ENCODE data around the gene HCAR2.

Gene HCAR2

DNA sequence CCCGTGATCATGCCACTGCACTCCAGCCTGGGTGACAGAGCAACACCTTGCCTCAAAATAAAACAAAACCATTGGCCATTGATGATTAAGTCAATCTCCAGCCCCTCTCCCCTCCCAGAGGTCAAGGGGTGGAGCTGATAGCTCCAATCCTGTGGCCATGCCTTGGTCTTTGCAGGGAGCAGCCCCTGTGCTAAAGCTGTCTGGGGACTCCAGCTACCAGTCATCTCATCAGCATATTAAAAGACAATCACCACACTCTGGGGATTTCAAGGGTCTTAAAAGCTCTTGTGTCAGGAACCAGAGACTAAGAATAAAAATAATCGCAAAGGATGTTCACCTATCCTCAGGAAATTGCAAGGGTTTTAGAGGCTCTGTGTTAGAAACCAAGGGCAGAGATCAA lies 30.6 kb downstream of the HCAR2 start:
- TF ChIP-seq CTCF (conservative IDR thresholded peaks at IDR 0.05; ENCODE audit: low read depth, low read length), result no peak
- no peak overlapping the region for H3K4me3 ChIP-seq (ENCODE audit: low read length)
- no peak for DNase-seq (ENCODE audit: low read depth)

DNA sequence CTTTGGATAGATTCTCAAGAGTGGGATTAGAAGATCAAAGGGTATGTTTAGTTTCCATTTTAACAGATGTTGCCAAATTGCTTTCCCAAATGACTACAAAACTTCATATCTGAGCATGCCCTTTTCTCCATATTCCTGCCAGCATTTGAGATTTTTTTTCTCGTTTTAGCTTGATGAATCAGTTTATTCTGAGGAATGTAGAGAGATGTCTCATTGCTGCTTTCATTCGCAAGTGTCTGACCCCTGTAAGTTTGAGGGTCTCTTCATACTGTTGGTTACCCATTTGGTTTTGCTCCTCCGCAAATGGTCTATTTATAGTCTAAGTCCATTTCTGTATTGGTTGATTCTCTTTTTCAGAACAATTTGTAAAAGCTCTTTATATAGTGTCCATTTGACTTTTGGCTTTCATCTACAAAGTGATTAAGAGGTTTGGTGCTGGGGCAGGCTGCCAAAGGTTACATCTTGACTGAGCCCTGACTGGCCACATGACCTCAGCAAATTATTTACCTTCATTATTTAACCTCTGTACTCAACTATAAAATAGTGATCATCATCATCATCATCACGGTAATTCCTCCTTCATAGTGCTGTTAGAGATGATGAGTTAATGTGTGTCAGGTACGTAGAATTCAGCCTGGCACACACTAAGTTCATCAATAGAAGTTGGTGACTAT lies 33.6 kb downstream of the HCAR2 start:
- H3K4me3 ChIP-seq (ENCODE audit: low read length), result no peak overlapping the region
- DNase-seq (ENCODE audit: low read depth), result no peak
- no peak for TF ChIP-seq CTCF (conservative IDR thresholded peaks at IDR 0.05; ENCODE audit: low read depth, low read length)

DNA sequence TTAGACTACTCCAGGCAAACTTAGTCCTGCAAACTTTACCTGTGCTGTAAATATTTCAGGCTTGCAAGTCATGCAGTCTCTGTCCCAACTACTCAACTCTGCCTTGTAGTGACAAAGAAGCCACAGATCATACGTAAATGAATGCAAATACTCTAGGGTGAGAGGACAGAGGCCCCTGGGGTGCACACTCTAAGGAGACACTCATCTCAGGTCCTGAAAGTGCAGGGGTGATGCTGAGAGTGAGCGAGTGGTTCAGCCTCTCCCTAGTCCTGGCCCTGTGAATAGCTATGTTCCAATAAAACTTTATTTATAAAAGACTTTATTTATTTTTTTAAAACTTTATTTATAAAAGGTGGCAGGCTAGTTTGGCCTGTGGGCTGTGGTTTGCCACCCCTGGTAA lies 34.9 kb downstream of the HCAR2 start:
- H3K4me3 ChIP-seq (ENCODE audit: low read length), result no peak overlapping the region
- TF ChIP-seq CTCF (conservative IDR thresholded peaks at IDR 0.05; ENCODE audit: low read depth, low read length), result no peak
- DNase-seq (ENCODE audit: low read depth), result no peak

DNA sequence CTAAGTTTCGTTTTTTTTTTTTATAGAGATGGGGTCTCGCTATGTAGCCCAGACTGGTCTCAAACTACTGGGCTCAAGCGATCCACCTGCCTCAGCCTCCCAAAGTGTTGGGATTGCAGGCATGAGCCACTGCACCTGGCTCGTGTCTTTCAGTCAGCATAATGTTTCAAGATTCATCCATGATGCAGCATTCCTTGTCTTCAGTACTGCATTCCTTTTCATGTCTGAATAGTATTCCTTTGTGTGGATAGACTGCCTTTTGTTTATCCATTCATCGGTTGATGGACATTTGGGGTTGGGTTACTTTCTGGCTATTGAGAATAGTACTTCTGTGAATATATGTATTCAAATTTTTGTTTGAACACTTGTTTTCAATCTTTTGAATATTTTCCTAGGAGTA lies 37.4 kb downstream of the HCAR2 start:
- TF ChIP-seq CTCF (conservative IDR thresholded peaks at IDR 0.05; ENCODE audit: low read depth, low read length), result no peak
- no peak overlapping the region for H3K4me3 ChIP-seq (ENCODE audit: low read length)
- no peak for DNase-seq (ENCODE audit: low read depth)

- TF ChIP-seq CTCF (conservative IDR thresholded peaks at IDR 0.05; ENCODE audit: low read depth, low read length), result no peak
- H3K4me3 ChIP-seq (ENCODE audit: low read length), result no peak overlapping the region
- no peak for DNase-seq (ENCODE audit: low read depth)
Measured at GRCh38 chr12:122665349-122665748, 37.8 kb downstream of the HCAR2 start.

DNA sequence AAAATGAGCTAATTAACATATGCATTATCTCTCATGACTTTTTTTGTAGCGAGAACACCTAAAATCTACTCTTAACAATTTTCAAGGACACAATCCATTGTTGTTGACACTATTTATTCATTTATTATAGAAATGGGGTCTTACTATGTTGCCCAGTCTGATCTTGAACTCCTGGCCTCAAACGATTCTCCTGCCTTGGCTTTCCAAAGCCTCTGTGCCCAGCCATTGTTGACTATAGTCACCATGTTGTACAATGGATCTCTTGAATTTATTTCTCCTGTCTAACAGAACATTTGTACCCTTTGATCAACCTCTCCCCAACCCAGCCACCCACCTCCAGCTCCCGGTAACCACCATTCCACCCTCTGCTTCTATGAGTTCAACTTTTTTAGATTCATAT lies 41.2 kb downstream of the HCAR2 start:
- no peak for DNase-seq (ENCODE audit: low read depth)
- no peak overlapping the region for H3K4me3 ChIP-seq (ENCODE audit: low read length)
- TF ChIP-seq CTCF (conservative IDR thresholded peaks at IDR 0.05; ENCODE audit: low read depth, low read length), result no peak

DNA sequence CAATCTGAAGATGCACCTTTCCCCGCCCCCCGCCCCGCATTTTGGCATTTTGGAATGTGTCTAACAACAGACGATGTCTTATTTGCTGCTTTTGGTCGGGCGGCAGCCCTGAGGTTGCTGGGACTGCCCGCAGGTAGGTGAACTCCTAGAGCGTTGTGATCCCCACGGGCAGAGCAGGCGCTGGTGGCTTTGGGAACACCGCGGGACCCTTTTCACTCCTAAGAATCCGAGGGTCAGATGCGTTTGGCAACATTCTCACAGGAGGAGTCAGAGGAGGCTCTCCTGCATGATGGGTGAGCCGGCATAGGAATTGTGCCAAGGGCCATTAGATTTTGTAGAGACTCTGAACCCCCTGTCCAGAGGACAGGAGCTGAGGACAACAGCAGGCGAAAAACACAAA lies 41.9 kb downstream of the HCAR2 start:
- no peak for DNase-seq (ENCODE audit: low read depth)
- TF ChIP-seq CTCF (conservative IDR thresholded peaks at IDR 0.05; ENCODE audit: low read depth, low read length), result no peak
- H3K4me3 ChIP-seq (ENCODE audit: low read length), result no peak overlapping the region

Data from retinal pigment epithelial cell (primary cell).